ENCODE measurements around the gene CSRP3.

DNA sequence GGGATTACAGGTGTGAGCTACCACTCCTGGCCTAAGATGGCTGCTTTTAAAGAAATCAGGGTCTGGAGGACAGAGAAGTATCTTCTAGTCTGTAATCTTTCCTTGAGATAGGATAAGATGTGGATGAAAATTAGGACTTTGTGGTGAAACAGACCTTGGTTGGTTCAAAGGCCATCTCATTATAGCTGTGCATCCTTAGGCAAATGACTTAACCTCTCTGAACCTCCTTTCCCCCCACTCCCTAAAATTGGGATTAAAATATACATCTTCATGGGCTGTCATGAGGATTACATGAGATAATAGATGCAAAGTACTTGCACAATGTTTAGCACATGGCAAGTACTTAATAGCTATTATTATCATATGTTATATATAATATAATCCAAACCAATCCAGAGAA, 49.8 kb upstream of the CSRP3 start:
- TF ChIP-seq, protein P1, sequence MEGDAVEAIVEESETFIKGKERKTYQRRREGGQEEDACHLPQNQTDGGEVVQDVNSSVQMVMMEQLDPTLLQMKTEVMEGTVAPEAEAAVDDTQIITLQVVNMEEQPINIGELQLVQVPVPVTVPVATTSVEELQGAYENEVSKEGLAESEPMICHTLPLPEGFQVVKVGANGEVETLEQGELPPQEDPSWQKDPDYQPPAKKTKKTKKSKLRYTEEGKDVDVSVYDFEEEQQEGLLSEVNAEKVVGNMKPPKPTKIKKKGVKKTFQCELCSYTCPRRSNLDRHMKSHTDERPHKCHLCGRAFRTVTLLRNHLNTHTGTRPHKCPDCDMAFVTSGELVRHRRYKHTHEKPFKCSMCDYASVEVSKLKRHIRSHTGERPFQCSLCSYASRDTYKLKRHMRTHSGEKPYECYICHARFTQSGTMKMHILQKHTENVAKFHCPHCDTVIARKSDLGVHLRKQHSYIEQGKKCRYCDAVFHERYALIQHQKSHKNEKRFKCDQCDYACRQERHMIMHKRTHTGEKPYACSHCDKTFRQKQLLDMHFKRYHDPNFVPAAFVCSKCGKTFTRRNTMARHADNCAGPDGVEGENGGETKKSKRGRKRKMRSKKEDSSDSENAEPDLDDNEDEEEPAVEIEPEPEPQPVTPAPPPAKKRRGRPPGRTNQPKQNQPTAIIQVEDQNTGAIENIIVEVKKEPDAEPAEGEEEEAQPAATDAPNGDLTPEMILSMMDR (IDR thresholded peaks at IDR 0.05 in 8 of 11, conservative IDR thresholded peaks at IDR 0.05 in 3 of 11): no peak
- no peak for TF ChIP-seq POLR2A (IDR thresholded peaks at IDR 0.05)

Data from spleen (tissue), 7 donors.